COR-L47 (cell line): Measurements from ENCODE around the gene SOX9.
"Not testable (repeated sequence)": the region's sequence is repeated elsewhere in the genome, so short reads cannot be mapped to it uniquely, and the experiment has no call there.

ENCODE experiments used
- DNase-seq: peaks from one replicate; lab custom pipeline; 2025; lab: John Stamatoyannopoulos, UW

Gene SOX9

DNA sequence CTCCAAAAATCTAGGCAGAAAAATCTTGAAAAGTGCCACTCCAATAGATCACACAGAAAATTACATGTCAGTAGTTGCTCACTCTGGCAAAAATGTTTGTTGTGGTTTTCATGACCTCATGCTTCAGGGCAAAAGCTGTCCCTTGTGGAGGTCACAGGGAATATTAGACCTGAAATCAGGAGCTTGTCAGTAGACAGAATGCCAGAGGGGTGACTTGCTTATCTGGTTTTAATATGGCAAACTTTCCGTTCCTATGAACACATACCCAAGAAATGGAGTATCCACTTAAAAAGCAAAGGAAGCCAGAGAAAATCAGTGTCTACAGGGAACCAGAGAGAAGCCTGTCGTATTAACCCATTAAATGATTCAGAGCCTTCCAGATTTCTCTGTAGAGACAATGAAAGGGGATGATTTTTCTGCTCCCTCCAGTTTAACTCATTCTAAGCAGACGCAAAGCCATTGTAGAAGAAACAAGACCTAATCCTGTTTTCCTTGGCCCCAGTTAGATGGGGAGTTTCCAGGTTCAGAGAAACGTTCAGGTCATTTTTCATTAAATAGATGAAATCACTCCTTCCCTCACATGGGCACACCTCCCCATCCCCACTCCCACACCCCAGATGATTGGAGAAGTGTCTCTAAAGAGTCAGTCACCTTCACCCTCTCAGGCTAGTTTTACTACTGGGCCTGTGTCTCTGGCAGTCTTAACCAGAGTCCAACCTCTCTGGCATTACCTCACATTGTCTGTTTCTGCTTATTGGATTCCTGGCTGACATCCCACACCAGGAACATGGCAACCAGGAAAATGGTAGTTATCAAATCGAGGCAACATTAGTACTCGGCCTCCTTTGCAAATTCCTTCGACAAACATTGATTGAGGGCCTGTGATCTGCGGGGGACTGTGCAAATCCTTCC, 6.0 kb downstream of the SOX9 start:
- DNase-seq = no peak

- no peak for DNase-seq
Measured at GRCh38 chr17:72128039-72128438, 7.2 kb downstream of the SOX9 start.

DNA sequence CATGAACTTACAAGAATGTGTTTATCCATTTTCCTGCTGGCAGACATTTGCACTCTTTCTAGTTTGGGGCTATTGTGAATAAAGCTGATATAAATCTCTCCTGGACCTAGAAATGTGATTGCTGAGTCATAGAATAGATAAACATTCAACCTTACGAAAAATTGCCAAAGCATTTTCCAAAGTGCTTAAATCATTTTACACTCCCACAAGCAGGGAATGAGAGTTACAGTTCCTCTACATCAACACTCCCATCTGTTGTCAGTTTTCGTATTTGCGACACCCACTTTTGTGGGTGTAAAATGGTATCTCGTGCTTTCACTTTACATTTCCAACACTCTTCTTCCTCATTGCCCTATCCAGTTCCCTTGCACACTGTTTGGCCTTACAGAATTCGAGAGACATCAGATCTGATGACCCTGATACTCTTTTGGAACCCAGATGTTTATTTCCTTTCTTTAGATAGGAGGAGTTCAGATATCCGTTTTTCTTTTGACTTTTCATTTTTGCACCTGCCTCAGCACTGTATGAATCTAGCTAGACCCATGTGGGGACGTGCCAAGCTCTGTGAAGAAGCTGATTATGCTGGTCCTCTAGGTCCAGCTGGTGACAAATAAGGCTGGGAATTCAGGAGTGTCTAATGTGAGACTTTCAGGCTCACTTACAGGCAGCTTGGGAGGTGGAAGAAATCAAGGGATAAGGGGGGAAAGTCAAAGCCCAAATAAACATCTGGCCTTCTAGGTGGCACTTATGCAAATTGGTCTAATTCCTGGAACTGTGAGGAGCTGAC, 14.0 kb downstream of the SOX9 start:
- DNase-seq = no peak

GRCh38 chr17:72135546-72136325, 14.9 kb downstream of the SOX9 start:
- no peak for DNase-seq

DNA sequence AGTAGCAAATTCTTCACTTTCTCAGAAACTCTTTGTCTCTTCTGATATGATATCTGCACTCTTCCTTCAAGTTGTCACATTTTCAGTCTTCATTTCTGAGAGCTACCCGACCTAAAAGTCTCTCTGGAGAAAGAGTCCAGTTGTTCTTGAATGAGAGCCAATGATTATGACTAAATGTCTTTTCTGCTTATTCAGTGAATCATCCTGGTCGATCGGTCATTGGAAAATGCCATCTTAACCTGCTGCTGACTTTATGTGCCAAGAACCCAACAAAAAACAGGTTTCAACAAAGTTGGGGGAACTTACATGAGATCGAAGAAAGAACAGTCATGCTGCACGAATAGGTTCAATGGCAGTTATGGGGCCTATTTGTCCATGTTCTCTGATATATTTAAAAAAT, 15.9 kb downstream of the SOX9 start:
- DNase-seq = no peak

GRCh38 chr17:72137161-72137560, 16.3 kb downstream of the SOX9 start:
- no peak for DNase-seq

DNA sequence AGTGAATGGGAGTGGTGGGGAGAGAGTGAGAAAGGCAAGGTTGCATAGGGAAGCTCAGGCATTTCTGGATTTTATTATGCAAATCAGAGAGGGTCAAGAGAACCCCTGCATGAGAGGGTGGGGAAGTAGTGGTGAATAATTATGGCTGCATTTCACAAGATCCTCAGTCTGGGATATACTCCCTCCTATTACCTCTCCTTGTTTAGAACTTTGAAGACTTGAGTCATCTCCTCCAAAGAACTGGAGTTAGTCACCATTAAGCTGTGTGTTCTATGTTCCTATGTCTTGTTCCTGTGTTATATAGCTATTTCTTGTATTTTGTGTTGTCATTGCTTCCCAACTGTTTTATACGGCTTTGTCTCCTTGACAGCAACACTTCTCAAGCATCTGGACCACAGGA, 18.4 kb downstream of the SOX9 start:
- no peak for DNase-seq

DNA sequence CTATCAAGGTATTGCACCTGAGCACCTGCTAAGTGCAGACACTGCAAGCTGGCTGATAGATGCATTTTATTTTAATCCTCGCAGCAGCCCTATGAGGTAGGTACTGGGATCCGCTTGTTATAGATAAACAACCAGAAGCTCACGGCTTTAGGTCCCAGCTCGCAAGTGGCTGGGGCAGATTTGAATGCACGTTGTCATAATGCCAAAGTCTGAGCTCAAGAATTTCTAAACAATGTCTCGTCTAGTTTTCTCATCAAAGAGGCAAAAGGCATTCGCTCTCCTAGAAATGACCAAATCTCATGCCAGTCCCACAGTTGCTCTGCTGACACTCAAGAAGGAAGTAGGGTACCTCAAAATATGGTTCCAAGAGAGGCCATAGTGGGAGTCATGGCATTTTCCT, 20.5 kb downstream of the SOX9 start:
- no peak for DNase-seq

GRCh38 chr17:72142097-72142496, 21.3 kb downstream of the SOX9 start:
- DNase-seq = not testable (repeated sequence)

- no peak for DNase-seq
Measured at GRCh38 chr17:72142614-72143013, 21.8 kb downstream of the SOX9 start.

DNA sequence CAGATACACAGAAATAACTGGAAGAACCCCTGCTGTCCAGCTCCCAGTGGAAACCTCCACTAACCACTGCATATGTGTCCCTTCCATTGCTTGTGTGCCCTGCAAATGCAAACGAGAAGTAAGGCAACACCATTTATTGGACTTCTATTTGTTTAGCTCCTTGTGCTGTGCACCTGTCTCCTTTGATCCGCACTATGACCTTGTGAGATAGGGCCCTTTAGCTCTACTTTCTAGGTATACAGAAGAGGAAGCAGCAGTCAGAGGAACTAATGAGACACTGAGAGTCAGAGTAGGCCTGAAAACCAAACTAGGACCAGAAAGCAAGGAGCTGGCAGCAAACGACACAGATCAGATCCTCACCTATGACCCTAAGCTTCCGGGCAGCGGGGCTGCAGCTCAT, 22.4 kb downstream of the SOX9 start:
- DNase-seq = no peak

GRCh38 chr17:72144101-72144500, 23.3 kb downstream of the SOX9 start:
- DNase-seq = no peak

DNA sequence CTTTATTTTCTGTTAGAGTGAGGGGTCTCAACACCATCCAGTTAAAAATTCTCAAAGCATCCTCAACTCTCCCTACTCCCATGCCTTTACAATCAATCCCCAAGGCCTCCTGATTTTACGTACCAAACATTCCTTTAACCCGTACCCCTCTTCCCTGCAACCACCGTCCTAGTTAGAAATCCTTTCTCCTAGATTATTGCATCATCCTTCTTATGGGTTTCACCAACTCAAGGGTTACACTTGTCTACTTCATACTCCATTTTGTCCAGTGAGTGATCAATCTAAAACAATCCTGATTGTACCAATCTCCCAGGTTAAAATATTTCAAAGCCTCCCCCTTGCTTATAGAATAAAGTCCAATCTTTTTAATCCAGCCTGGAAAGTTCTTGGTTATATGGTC, 24.7 kb downstream of the SOX9 start:
- DNase-seq = no peak

GRCh38 chr17:72145962-72146361, 25.1 kb downstream of the SOX9 start:
- DNase-seq = no peak

- DNase-seq = no peak
Measured at GRCh38 chr17:72146371-72146770, 25.6 kb downstream of the SOX9 start.

DNA sequence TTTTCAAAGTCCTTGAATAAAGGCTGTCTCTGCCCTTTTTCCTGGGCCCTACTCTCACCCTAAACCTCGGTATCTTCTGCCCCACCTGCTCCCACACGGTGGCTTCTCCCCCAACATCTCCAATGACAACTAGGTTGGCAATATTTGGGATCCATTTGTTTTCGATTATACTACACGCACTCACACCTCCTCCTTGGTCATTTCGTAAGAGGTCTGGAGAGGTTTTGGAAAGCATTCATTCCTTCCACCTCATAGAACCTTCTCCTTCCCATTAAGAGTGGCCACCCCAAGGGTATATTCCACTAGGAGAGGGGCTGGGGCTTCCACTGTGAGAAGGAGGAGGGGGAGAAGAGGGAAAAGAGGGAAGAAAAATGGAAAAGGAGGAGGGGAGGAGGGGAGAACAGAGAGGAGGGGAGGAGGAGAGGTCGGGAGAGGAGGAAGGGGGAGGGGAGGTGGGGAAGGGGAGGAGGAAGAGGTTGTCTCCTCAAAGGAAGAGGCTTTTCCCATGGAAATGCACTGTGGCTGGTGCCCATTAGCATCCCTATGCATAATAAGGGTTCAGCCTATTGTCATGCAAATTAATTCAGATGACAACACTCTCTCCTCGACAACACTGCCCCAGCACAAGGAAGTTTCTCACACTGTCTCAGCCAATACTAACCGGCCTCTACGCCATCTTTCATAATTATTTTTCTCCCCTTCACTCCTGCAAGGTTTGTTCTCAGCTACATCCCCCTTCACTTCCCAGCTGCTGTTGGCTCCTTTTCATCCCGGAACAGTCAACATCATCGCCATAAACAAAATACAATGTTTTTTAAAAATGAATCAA, 30.0 kb downstream of the SOX9 start:
- DNase-seq = no peak

DNA sequence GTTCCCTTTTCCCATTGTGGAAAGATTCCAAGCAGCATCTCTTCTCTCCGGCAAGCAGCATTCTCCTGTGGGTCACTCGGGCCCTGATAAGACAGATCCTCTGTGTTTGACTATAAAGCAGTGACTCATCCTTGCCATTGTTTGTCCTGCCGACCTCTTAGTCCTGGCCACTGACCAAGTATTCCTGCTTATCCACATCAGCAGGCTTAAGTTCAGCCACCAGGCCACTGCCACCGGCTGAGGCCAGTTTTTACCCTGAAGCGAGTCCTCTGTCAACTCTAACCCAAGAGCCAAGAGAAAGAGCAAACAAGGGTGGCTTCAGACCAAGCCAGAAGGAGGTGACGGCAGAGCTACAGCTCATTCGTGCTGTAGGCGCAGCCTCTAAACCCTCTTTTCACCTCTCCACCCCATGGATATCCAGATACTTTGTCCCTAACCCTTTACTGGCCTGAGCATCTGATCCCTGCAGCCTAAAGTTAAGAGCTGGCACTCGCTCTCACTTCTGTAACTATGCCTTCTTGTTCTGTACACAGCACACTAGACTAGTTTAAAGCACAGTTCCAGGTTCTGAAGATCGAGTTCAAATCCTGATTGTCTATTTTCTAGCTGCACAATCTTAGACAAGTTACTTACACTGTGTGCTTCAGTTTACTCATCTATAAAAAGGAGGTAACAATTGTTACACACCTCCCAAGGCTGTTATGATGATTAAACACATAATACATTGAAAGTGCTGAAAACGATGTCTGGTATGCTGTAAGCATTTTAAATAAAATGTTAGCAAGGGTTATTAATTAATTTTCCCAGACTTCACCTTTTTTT, 31.0 kb downstream of the SOX9 start:
- no peak for DNase-seq

- no peak for DNase-seq
Measured at GRCh38 chr17:72152387-72152929, 31.6 kb downstream of the SOX9 start.

DNA sequence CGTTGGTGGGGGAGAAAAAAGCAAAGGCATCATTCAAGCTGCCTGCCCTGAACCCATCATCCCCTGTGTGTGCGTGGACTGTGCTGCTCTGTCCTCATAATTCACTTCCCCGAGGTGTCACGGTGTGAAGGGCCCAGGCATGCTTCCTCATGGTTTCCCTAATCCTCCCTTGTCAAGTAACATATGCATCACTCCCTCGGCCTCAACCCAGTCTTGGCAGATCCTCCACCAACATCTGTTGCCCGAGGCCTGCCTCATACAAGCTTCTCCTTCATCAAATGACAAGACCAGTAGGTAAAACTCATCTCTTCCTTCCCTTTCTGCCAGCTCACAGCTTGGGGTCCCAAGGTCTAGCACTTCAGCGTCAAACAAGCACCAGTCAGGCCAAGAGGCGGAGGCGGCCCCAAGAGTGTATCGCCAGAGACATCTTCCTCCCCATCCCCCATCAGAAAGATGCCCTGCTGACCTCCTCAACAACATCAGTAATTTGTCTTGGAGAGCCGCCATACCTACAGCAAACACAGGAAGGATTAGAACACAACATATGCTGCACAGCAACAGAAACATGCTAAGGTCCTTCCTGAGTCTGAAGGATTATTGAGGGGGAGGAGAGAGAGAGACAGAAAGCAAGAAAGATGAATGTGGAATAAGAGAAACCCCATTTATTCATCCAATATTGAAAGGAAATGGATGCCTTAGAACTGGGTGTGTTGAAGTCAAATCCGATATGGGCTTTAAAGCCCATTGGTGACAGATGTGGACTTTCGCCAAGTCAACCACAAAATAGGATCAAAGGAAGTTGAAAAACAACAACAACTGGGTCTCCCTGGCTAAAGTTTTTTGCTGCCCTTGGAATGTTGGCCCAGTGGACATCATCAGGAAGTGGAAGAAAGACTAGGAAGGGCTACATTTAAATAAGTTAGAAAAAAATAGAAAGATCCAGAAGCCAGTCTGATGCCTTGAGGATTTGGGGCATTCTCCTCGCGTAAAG, 38.4 kb downstream of the SOX9 start:
- DNase-seq = no peak
